Right lobe of liver (tissue), 6 donors: ENCODE measurements around the gene POLR3E. TPM values are rescaled to one million over a fixed set of nuclear protein-coding genes. Genes with fewer than 3 reads are reported as not detected.
A peak's percentile ranks its signal among the peaks of the same experiment; 100 is the strongest.

ENCODE experiments used
- ATAC-seq, 4 donors: fragments of 200-7000 bp; cut with Tn5 transposase; one replicate each; pipeline ENCODE4 v1.9.1; 2020; ENCODE audit warnings: mild to moderate bottlenecking in 4 of 4, moderate library complexity in 4 of 4
- DNase-seq, 3 donors: peaks; one replicate each; pipeline ENCODE4 v3.0.0-alpha.2; 2020
- H3K27ac ChIP-seq, 3 donors: fragments of 200-600 bp; one replicate each; pipeline ENCODE4 v1.8.0; 2022
- H3K27me3 ChIP-seq, 2 donors: fragments of 200-600 bp; one replicate each; pipeline ENCODE4 v1.8.0; 2022
- H3K36me3 ChIP-seq, 4 donors: fragments of 200-600 bp; sonication (generic) in 1 of 4; one replicate each; pipeline versions ENCODE4 v1.5.1 to v1.8.0; 2017 to 2022; ENCODE audit warnings: control low read depth in 1 of 4
- H3K4me1 ChIP-seq, 4 donors: fragments of 200-600 bp; sonication (generic) in 1 of 4; one replicate each; pipeline versions ENCODE4 v1.5.1 to v1.8.0; 2017 to 2022; ENCODE audit warnings: control low read depth in 1 of 4
- H3K4me3 ChIP-seq, 3 donors: fragments of 200-600 bp; one replicate each; pipeline ENCODE4 v1.8.0; 2022
- H3K9me3 ChIP-seq, 4 donors: fragments of 200-600 bp; sonication (generic) in 1 of 4; one replicate each; pipeline versions ENCODE4 v1.5.1 to v1.8.0; 2017 to 2022; ENCODE audit warnings: control low read depth in 1 of 4
- CTCF ChIP-seq, 4 donors: fragments of 200-600 bp in 3 of 4; fragments of 450-650 bp in 1 of 4; IDR thresholded peaks; one replicate each; pipeline versions ENCODE4 v1.5.1 to v1.8.0; 2016 to 2022; ENCODE audit warnings: antibody characterized with exemption in 4 of 4, mild to moderate bottlenecking in 2 of 4
- POLR2A ChIP-seq: fragments of 450-650 bp; IDR thresholded peaks from one replicate; pipeline ENCODE4 v1.6.1; 2017; ENCODE audit warnings: antibody characterized with exemption, mild to moderate bottlenecking
- WGBS: methylation state at CpG from one replicate; pipeline ENCODE4 v1.1.6; 2018; ENCODE audit warnings: low coverage, low lambda C conversion rate; ENCODE audit not compliant: insufficient coverage; ENCODE audit errors: missing lambda C conversion rate; 5-methylcytosine and 5-hydroxymethylcytosine counted together
- intact Hi-C, 2 donors: fragments of 100-400 bp; cut with DNase I; formaldehyde crosslinking; loops; one replicate each; pipeline versions ENCODE4 v1.11.2 to v1.14.1; 2022
- total RNA-seq, 6 experiments: library from RNA; depleted of rRNA in 2 of 6; stranded (reverse); fragments of >200 nt in 2 of 6; fragmentation: NEBNext Ultra II Directional in 3 of 6; extraction: Animal tissue kit (Norgen Biotek cat#: 25700) in 3 of 6; gene quantifications; one replicate each; pipeline versions ENCODE4 v1.1.0 to v1.2.4, GENCODE V29; 2016 to 2023
- donor health status: DM: no; HTN: yes; CAD: no.
- donor health status: DM: no; HTN: no; CAD: no.
- donor health status: DM: no; HTN: no; CAD: no.
- donor health status: DM: no; HTN: yes; CAD: no.
- donor health status: DM: no; HTN: yes; CAD: no.

POLR3E gene
- total RNA-seq, 6 experiments from 2014 or later, result 15.8 to 35.7 (median 26.9) TPM

DNA sequence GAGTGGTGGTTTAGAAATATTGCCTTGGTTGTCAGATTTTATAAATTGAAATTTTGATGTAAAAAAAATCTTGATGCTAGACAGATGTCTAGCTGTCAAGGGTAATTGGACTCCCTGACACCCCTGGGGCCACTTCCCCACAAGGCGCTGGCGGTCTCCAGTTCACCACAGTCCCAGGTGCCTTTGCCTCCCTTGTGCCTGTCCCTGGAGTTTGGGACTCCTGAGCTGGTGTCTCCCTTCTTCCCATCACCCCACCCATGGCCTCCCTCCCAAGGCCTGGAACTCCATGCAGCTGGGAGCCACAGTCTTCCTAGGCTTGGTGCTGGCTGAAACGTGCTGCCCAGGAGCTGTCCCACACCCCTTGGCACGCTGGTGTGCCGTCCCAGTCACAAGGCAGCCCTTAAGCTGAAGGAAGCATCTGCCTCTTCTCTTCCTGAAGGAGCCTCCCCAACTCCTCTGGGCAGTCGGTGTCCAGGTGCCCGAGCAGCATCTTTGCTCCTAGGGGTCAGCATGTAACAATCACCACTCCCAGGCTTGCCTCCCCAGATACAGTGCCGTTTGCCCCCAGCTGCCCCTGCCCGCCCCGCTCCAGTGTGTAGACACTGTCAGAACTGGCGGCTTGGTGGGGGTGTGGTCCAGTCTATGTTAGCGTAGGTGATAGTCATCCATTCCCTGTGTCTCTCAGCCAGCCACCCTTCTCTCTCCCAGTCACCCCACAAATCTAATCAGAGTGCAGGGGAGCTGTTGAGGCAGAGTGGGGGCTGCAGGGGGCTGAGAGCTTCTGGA, 26.2 kb downstream of the POLR3E start:
- 83% methylated on average over 1 of the region's 12 CpGs for WGBS
- H3K36me3 ChIP-seq, result peaks cover 0 to 56% (median 21%) of the 10 kb centered on the region in 4 donors
- H3K4me1 ChIP-seq, result no peaks in the 10 kb centered on the region
- H3K9me3 ChIP-seq, result no peaks in the 10 kb centered on the region
- no peaks in the 10 kb centered on the region for H3K27me3 ChIP-seq
- no peak overlapping the region for H3K27ac ChIP-seq
- no peak for TF ChIP-seq CTCF (IDR thresholded peaks at IDR 0.05)
- H3K4me3 ChIP-seq, result no peak overlapping the region
- ATAC-seq (no peak), DNase-seq (peak in 1 of 3 donors; percentile 8)
- intact Hi-C loops, result no loop called here

GRCh38 chr16:22323959-22324786, 27.0 kb downstream of the POLR3E start:
- TF ChIP-seq POLR2A (no peak), CTCF (IDR thresholded peaks at IDR 0.05) (no peak)
- no peak for ATAC-seq
- Histone ChIP-seq H3K9me3 (no peaks in the 10 kb centered on the region), H3K4me3 (no peak overlapping the region), H3K27ac (no peak overlapping the region), H3K4me1 (no peaks in the 10 kb centered on the region), H3K36me3 (peaks cover 0 to 51% (median 22%) of the 10 kb centered on the region in 4 donors), H3K27me3 (no peaks in the 10 kb centered on the region)
- peak in 1 of 3 donors; percentile 13 for DNase-seq
- WGBS, result 100% methylated on average over 2 of the region's 24 CpGs
- intact Hi-C loops, result no loop called here

DNA sequence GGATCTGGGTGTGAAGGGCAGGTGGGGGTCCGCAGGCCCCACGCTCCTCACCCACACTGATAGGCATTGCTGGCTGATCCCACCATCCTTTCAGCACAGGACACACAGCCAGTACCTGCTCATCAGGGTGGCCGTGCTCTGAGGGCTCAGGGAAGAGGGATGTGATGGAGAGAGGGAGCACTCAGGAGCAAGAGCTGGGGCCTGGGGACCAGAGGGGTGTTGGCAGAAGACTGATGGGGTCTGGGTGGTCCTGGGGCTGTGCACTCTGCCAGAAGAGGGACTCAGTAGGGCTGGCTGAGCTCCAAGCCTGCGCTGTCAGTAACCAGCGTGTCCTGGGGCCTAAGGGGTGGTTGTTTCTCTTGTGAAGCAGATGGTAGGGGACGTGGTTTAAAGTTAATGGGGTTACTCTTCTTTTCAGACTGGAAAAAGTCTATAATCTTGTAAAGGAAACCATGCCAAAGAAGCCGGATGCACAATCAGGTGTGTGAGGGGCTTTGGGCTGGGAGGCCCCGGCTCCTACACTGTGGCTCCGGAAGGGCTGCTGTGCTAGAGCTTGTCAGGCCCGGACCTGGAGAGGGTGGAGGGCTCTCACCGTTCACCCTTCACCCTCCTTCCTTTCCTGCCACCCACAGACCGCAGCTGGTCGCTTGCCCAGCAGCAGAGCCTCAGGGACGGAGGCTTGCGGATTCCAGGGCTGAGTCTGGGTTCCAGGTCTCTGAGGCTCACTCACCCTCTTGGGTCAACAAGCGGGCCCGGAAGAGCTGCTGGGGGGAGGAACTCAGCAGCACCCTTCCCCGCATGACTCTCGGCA, 27.8 kb downstream of the POLR3E start:
- Histone ChIP-seq H3K9me3 (no peaks in the 10 kb centered on the region), H3K27me3 (no peaks in the 10 kb centered on the region), H3K27ac (no peak overlapping the region), H3K4me3 (no peak overlapping the region), H3K36me3 (peaks cover 0 to 44% (median 21%) of the 10 kb centered on the region in 4 donors), H3K4me1 (no peaks in the 10 kb centered on the region)
- WGBS, result 100% methylated on average over 3 of the region's 19 CpGs
- ATAC-seq (no peak), DNase-seq (no peak)
- TF ChIP-seq CTCF (IDR thresholded peaks at IDR 0.05), result no peak
- TF ChIP-seq POLR2A, result no peak
- intact Hi-C loops, result no loop called here

DNA sequence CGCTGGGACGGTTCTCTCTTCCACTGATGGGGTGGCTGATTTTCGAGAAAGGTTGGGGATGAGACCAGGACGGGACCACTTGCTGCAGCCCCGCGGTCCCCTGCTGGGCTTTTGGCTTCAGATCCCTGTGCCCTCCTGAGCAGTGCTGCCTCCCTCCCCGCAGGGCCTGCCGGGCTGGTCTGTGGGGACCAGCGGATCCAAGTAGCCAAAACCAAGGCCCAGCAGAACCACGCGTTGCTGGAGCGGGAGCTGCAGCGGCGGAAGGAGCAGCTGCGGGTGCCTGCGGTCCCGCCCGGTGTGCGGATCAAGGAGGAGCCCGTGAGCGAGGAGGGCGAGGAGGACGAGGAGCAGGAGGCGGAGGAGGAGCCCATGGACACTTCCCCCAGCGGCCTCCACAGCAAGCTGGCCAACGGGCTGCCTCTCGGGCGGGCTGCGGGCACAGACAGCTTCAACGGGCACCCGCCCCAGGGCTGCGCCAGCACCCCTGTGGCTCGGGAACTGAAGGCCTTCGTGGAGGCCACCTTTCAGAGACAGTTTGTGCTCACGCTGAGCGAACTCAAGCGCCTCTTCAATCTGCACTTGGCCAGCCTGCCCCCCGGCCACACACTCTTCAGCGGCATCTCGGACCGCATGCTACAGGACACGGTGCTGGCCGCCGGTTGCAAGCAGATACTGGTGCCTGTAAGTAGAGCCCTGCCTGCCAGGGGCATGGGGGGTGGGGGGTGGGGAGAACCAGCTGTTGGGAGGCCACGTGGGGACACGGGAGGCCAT, 28.6 kb downstream of the POLR3E start:
- 96% methylated on average over 9 of the region's 46 CpGs for WGBS
- no peak for ATAC-seq
- Histone ChIP-seq H3K27me3 (no peaks in the 10 kb centered on the region), H3K36me3 (peaks cover 0 to 37% (median 18%) of the 10 kb centered on the region in 4 donors), H3K4me3 (no peak overlapping the region), H3K9me3 (no peaks in the 10 kb centered on the region), H3K27ac (no peak overlapping the region), H3K4me1 (no peaks in the 10 kb centered on the region)
- no peak for DNase-seq
- intact Hi-C loops, result no loop called here
- TF ChIP-seq POLR2A, result no peak
- TF ChIP-seq CTCF (IDR thresholded peaks at IDR 0.05), result no peak
